H1 (cell line): Measurements from ENCODE around the gene MPHOSPH9. TPM values are rescaled to one million over a fixed set of nuclear protein-coding genes. Genes with fewer than 3 reads are reported as not detected.
A peak's percentile ranks its signal among the peaks of the same experiment; 100 is the strongest.

Experiments used
- CTCF ChIA-PET: fragments of 300-600 bp; sonication (Branson Sonifier 250); formaldehyde crosslinking; loops from one replicate; lab custom pipeline; 2021; ENCODE audit not compliant: partially characterized antibody; lab: Charles Lee
- POLR2A ChIA-PET: fragments of 300-600 bp; sonication (Branson Sonifier 250); formaldehyde crosslinking; loops from one replicate; lab custom pipeline; 2021; ENCODE audit warnings: inconsistent platforms; ENCODE audit not compliant: partially characterized antibody; lab: Charles Lee
- DNase-seq, 2 experiments: peaks; one replicate each; pipeline versions ENCODE4 v3.0.0 to v3.0.0-alpha.2; 2010 to 2022; ENCODE audit warnings: low spot score in 2 of 2, low read depth in 1 of 2, mixed read lengths in 1 of 2
- FAIRE-seq: peaks from 2 replicates; lab custom pipeline; 2011; peaks lifted over from hg19 to GRCh38; lab: Jason Lieb, UNC
- H2AFZ ChIP-seq: 2 replicates; pipeline ENCODE4 v1.8.1; 2012; ENCODE audit warnings: low read length, inconsistent platforms
- H2AK5ac ChIP-seq: 2 replicates; pipeline ENCODE4 v1.6.1; 2013; ENCODE audit warnings: low read depth, low read length
- H2BK120ac ChIP-seq: replicated peaks from 2 replicates; pipeline ENCODE3; 2013; ENCODE audit warnings: low read depth, low read length, inconsistent platforms
- H2BK12ac ChIP-seq: 2 replicates; pipeline ENCODE4 v1.6.1; 2013; ENCODE audit warnings: low read depth, low read length
- H2BK15ac ChIP-seq: 2 replicates; pipeline ENCODE4 v1.6.1; 2013; ENCODE audit warnings: low read length
- H2BK20ac ChIP-seq: 2 replicates; pipeline ENCODE4 v1.6.1; 2013; ENCODE audit warnings: low read length
- H2BK5ac ChIP-seq: 2 replicates; pipeline ENCODE4 v1.6.1; 2013; ENCODE audit warnings: low read depth, low read length
- H3K14ac ChIP-seq: 2 replicates; pipeline ENCODE4 v1.6.1; 2013; ENCODE audit warnings: inconsistent platforms; ENCODE audit not compliant: insufficient read length
- H3K18ac ChIP-seq: 2 replicates; pipeline ENCODE4 v1.6.1; 2013; ENCODE audit warnings: low read length; ENCODE audit errors: extremely low read depth
- H3K23ac ChIP-seq: 2 replicates; pipeline ENCODE4 v1.6.1; 2013; ENCODE audit warnings: inconsistent platforms; ENCODE audit not compliant: insufficient read length
- H3K23me2 ChIP-seq: 2 replicates; pipeline ENCODE4 v1.6.1; 2013; ENCODE audit warnings: low read depth, low read length
- H3K27ac ChIP-seq: 2 replicates; pipeline ENCODE4 v1.6.1; 2011; ENCODE audit warnings: low read depth, low read length, inconsistent platforms
- H3K27me3 ChIP-seq, 4 experiments: replicated peaks in 1 of 4; 1 replicate in 1 of 4; 2 replicates in 3 of 4; pipeline versions ENCODE4 v1.6.1 to v1.8.1; 2011 to 2013; ENCODE audit warnings: low read length in 3 of 4, mild to moderate bottlenecking in 3 of 4, inconsistent platforms in 2 of 4, mixed read lengths in 2 of 4, moderate library complexity in 1 of 4; ENCODE audit not compliant: control insufficient read depth in 3 of 4, insufficient read depth in 3 of 4; ENCODE audit errors: extremely low read depth in 1 of 4
- H3K36me3 ChIP-seq, 4 experiments: 2 replicates each; pipeline versions ENCODE4 v1.6.1 to v1.8.1; 2011 to 2013; ENCODE audit warnings: mild to moderate bottlenecking in 4 of 4, low read length in 3 of 4, moderate library complexity in 2 of 4, control low read depth in 1 of 4, inconsistent platforms in 1 of 4; ENCODE audit not compliant: insufficient read depth in 4 of 4, control insufficient read depth in 2 of 4
- H3K4ac ChIP-seq: replicated peaks from 2 replicates; pipeline ENCODE3; 2013; ENCODE audit warnings: low read length, low read depth, mixed read lengths, inconsistent platforms; ENCODE audit not compliant: insufficient read length
- H3K4me1 ChIP-seq, 4 experiments: replicated peaks in 1 of 4; 1 replicate in 1 of 4; 2 replicates in 3 of 4; pipeline versions ENCODE4 v1.6.1 to v1.8.1; 2011 to 2013; ENCODE audit warnings: low read length in 3 of 4, inconsistent platforms in 2 of 4, mixed read lengths in 1 of 4; ENCODE audit not compliant: insufficient read depth in 4 of 4, control insufficient read depth in 3 of 4
- H3K4me2 ChIP-seq, 2 experiments: 2 replicates each; pipeline versions ENCODE4 v1.6.1 to v1.8.1; 2011 to 2013; ENCODE audit warnings: low read depth in 2 of 2, low read length in 2 of 2, control low read depth in 1 of 2, inconsistent platforms in 1 of 2, mild to moderate bottlenecking in 1 of 2; ENCODE audit not compliant: insufficient read depth in 1 of 2
- H3K4me3 ChIP-seq, 4 experiments: fragments of 200-600, 300-600 bp in 1 of 4; sonication (generic), shearing (Covaris generic), sonication (Bioruptor Twin) in 1 of 4; 2 replicates each; pipeline versions ENCODE4 v1.5.1 to v1.8.1; 2011 to 2016; ENCODE audit warnings: low read length in 4 of 4, low read depth in 3 of 4, control low read depth in 2 of 4, inconsistent platforms in 2 of 4, mild to moderate bottlenecking in 2 of 4, mixed read lengths in 1 of 4, moderate library complexity in 1 of 4; ENCODE audit not compliant: insufficient read depth in 2 of 4; ENCODE audit errors: extremely low read depth in 1 of 4
- H3K56ac ChIP-seq: replicated peaks from 2 replicates; pipeline ENCODE3; 2013; ENCODE audit warnings: low read depth, mild to moderate bottlenecking, mixed read lengths, low read length, inconsistent platforms; ENCODE audit not compliant: insufficient read length
- H3K79me1 ChIP-seq: 2 replicates; pipeline ENCODE4 v1.6.1; 2013; ENCODE audit warnings: low read depth, low read length, control low read depth
- H3K79me2 ChIP-seq, 2 experiments: 2 replicates each; pipeline versions ENCODE4 v1.6.1 to v1.8.1; 2012 to 2013; ENCODE audit warnings: low read length in 2 of 2, mild to moderate bottlenecking in 2 of 2, inconsistent platforms in 1 of 2; ENCODE audit not compliant: insufficient read depth in 2 of 2, control insufficient read depth in 1 of 2
- H3K9ac ChIP-seq, 4 experiments: replicated peaks in 1 of 4; 1 replicate in 1 of 4; 2 replicates in 3 of 4; pipeline versions ENCODE4 v1.6.1 to v1.8.1; 2011 to 2013; ENCODE audit warnings: low read depth in 3 of 4, low read length in 3 of 4, control low read depth in 2 of 4, mild to moderate bottlenecking in 2 of 4, moderate library complexity in 2 of 4, inconsistent platforms in 1 of 4; ENCODE audit errors: extremely low read depth in 1 of 4
- H3K9me3 ChIP-seq, 2 experiments: 2 replicates each; pipeline versions ENCODE4 v1.6.1 to v1.8.1; 2012 to 2013; ENCODE audit warnings: mild to moderate bottlenecking in 2 of 2, moderate library complexity in 2 of 2, control low read depth in 1 of 2, inconsistent platforms in 1 of 2, low read depth in 1 of 2, low read length in 1 of 2, mixed read lengths in 1 of 2; ENCODE audit not compliant: insufficient read depth in 2 of 2
- H4K20me1 ChIP-seq, 2 experiments: replicated peaks in 1 of 2; 2 replicates each; pipeline versions ENCODE3 to v1.8.1; 2011 to 2013; ENCODE audit warnings: inconsistent platforms in 2 of 2, low read length in 2 of 2, mild to moderate bottlenecking in 1 of 2; ENCODE audit not compliant: insufficient read depth in 2 of 2, control insufficient read depth in 1 of 2
- H4K5ac ChIP-seq: 2 replicates; pipeline ENCODE4 v1.6.1; 2013; ENCODE audit warnings: low read length, low read depth, mixed read lengths, inconsistent platforms; ENCODE audit not compliant: insufficient read length
- H4K8ac ChIP-seq: 2 replicates; pipeline ENCODE4 v1.8.0; 2013; ENCODE audit warnings: mild to moderate bottlenecking, moderate library complexity, low read length, inconsistent platforms; ENCODE audit not compliant: insufficient read depth; ENCODE audit errors: extremely low read depth
- H4K91ac ChIP-seq: replicated peaks from 2 replicates; pipeline ENCODE3; 2013; ENCODE audit warnings: low read length, mixed read lengths, inconsistent platforms; ENCODE audit not compliant: insufficient read length
- HDAC6 ChIP-seq: IDR thresholded peaks from one replicate; pipeline ENCODE4 v1.7.1; 2012; ENCODE audit warnings: low read depth, mild to moderate bottlenecking, inconsistent platforms, low read length, moderate library complexity
- KDM5A ChIP-seq: fragments of 200-600 bp; IDR thresholded peaks from 2 replicates; pipeline ENCODE4 v1.7.1; 2012; ENCODE audit warnings: mild to moderate bottlenecking, low read length, inconsistent platforms, mixed read lengths
- WGBS, 2 experiments: shearing (Covaris generic) in 1 of 2; methylation state at CpG; one replicate each; pipeline versions ENCODE4 v1.1.6 to v1.1.7; 2013 to 2015; ENCODE audit warnings: low lambda C conversion rate in 2 of 2, mixed read lengths in 2 of 2, inconsistent platforms in 1 of 2, low coverage in 1 of 2, missing lambda C conversion rate in 1 of 2; ENCODE audit not compliant: insufficient replicate concordance in 2 of 2, insufficient coverage in 1 of 2, insufficient read length in 1 of 2; ENCODE audit errors: extremely low coverage in 1 of 2, missing lambda C conversion rate in 1 of 2; 5-methylcytosine and 5-hydroxymethylcytosine counted together
- polyA plus RNA-seq, 7 experiments: library from polyadenylated mRNA; depleted of rRNA in 3 of 7; stranded (reverse) in 5 of 7; unstranded in 2 of 7; fragments of >200 nt in 5 of 7; fragments of 200-250 nt in 2 of 7; gene quantifications; 1 replicate in 5 of 7; 2 replicates in 1 of 7; 4 replicates in 1 of 7; pipeline versions ENCODE4 v1.2.1 to v1.2.3, GENCODE V29; 2011 to 2013; ENCODE audit warnings: missing spikeins in 2 of 7, mixed read lengths in 2 of 7
- total RNA-seq: library from RNA; stranded (reverse); fragmentation: NEBNext Ultra II Directional; extraction: Animal tissue kit (Norgen Biotek cat#: 25700); gene quantifications from 2 replicates; pipeline ENCODE4 v1.2.1, GENCODE V29; 2021

MPHOSPH9 gene
- total and polyA plus RNA-seq, 2 of the 8 experiments (the other 6 are each of a cell fraction or from before 2014, with no cell fraction given) = 8.8 to 48.8 TPM

GRCh38 chr12:123242116-123242904 lies 9.4 kb upstream of the MPHOSPH9 start:
- H2BK20ac ChIP-seq = no peak overlapping the region
- H4K8ac ChIP-seq = no peak overlapping the region

More at GRCh38 chr12:123242116-123242904, 9.4 kb upstream of the MPHOSPH9 start:
- Histone ChIP-seq H3K79me1 (peaks cover 5% of the 10 kb centered on the region; the same call in 1 of the 2 replicates), H4K91ac (no peak overlapping the region), H3K23me2 (no peaks in the 10 kb centered on the region), H3K9ac (peak overlapping the region in 1 of 4 experiments; percentile 11; a peak in 1 of 7 replicates), H3K4ac (no peak overlapping the region), H3K9me3 (0 out of 4 replicates have a peak, but pooled peaks cover 0 to under 1% of the 10 kb centered on the region in 2 experiments), H3K18ac (no peak overlapping the region), H3K4me1 (no peaks in the 10 kb centered on the region), H2BK15ac (no peak overlapping the region), H3K4me3 (no peak overlapping the region), H2BK5ac (no peak overlapping the region), H3K56ac (no peak overlapping the region), H4K5ac (no peak overlapping the region), H3K4me2 (no peak overlapping the region), H2AFZ (no peak overlapping the region), H2AK5ac (no peak overlapping the region), H3K36me3 (peaks cover 0 to 6% (median 2%) of the 10 kb centered on the region in 4 experiments; a peak in 3 of 8 replicates), H3K79me2 (peaks cover 0 to 4% of the 10 kb centered on the region in 2 experiments; a peak in 1 of 4 replicates), H3K23ac (no peak overlapping the region), H2BK120ac (no peak overlapping the region), H3K14ac (no peak overlapping the region), H3K27ac (no peak overlapping the region), H2BK12ac (no peak overlapping the region), H4K20me1 (peaks cover 3 to 4% of the 10 kb centered on the region in 2 experiments), H3K27me3 (no peaks in the 10 kb centered on the region)
- ChIA-PET POLR2A (interaction anchor here (0.6 to 2.7 kb wide), 5 partner anchors 8 to 140 kb away, joined by 3 to 20 read pairs (median 3); partner anchors contain the start of genes MPHOSPH9 and MTRFR), CTCF (interaction anchor here (0.6 to 2.1 kb wide), 5 partner anchors 9 to 382 kb away, joined by 3 to 7 read pairs (median 4); partner anchors contain the start of genes MPHOSPH9 and MTRFR)
- TF ChIP-seq KDM5A = no peak
- no peak for TF ChIP-seq HDAC6
- FAIRE-seq = no peak
- WGBS, 2 experiments = 87% methylated on average over 11 of the region's 11 CpGs; no CpG with 5 or more reads in 1 of the 2 experiments
- DNase-seq = no peak
